SK-N-SH treated with all-trans-retinoic acid at 6 μM for 48 hours (cell line): Measurements from ENCODE around the gene TRMT13.

Experiments
- ATAC-seq: fragments of 200-7000 bp; cut with Tn5 transposase; 3 replicates; pipeline ENCODE4 v1.9.1; 2020; ENCODE audit warnings: mild to moderate bottlenecking, moderate library complexity
- ARNTL ChIP-seq: fragments of 450-650 bp; formaldehyde crosslinking; IDR thresholded peaks from 2 replicates; pipeline ENCODE4 v1.5.0; 2020; ENCODE audit warnings: low read depth, mild to moderate bottlenecking, moderate library complexity, borderline replicate concordance
- BACH2 ChIP-seq: fragments of 250-450 bp; sonication (Bioruptor Pico); IDR thresholded peaks from 2 replicates; pipeline ENCODE4 v1.9.0; 2021; ENCODE audit warnings: mild to moderate bottlenecking, borderline replicate concordance
- CREB5 ChIP-seq: fragments of 250-450 bp; sonication (Bioruptor Pico); IDR thresholded peaks from 2 replicates; pipeline ENCODE4 v1.5.1; 2020; ENCODE audit warnings: low read depth, mild to moderate bottlenecking, moderate library complexity
- CSDC2 ChIP-seq: fragments of 250-450 bp; sonication (Bioruptor Pico); IDR thresholded peaks from 2 replicates; pipeline ENCODE4 v1.5.0; 2020; ENCODE audit warnings: mild to moderate bottlenecking, moderate library complexity
- CSRNP3 ChIP-seq: fragments of 250-450 bp; sonication (Bioruptor Pico); IDR thresholded peaks from 2 replicates; pipeline ENCODE4 v1.5.1; 2021; ENCODE audit warnings: mild to moderate bottlenecking, moderate library complexity
- ESRRG ChIP-seq: fragments of 250-450 bp; sonication (Bioruptor Pico); IDR thresholded peaks from 2 replicates; pipeline ENCODE4 v1.6.1; 2021; ENCODE audit warnings: mild to moderate bottlenecking
- GLIS3 ChIP-seq: fragments of 250-450 bp; sonication (Bioruptor Pico); IDR thresholded peaks from 2 replicates; pipeline ENCODE4 v1.5.0; 2020; ENCODE audit warnings: mild to moderate bottlenecking, moderate library complexity
- ISL1 ChIP-seq: fragments of 250-450 bp; sonication (Bioruptor Pico); IDR thresholded peaks from 2 replicates; pipeline ENCODE4 v2.1.2; 2022; ENCODE audit warnings: mild to moderate bottlenecking, moderate library complexity
- OSR1 ChIP-seq: fragments of 250-450 bp; sonication (Bioruptor Pico); IDR thresholded peaks from 2 replicates; pipeline ENCODE4 v1.8.0; 2022; ENCODE audit warnings: moderate library complexity, mild to moderate bottlenecking, inconsistent platforms
- PATZ1 ChIP-seq: fragments of 250-450 bp; sonication (Bioruptor Pico); IDR thresholded peaks from 2 replicates; pipeline ENCODE4 v1.8.0; 2020; ENCODE audit warnings: mild to moderate bottlenecking, moderate library complexity, borderline replicate concordance
- POU6F1 ChIP-seq: fragments of 250-450 bp; sonication (Bioruptor Pico); IDR thresholded peaks from 2 replicates; pipeline ENCODE4 v1.8.0; 2021; ENCODE audit warnings: low read depth, mild to moderate bottlenecking, moderate library complexity, borderline replicate concordance
- PPARA ChIP-seq: fragments of 250-450 bp; sonication (Bioruptor Pico); IDR thresholded peaks from 2 replicates; pipeline ENCODE4 v1.5.0; 2020; ENCODE audit warnings: mild to moderate bottlenecking, borderline replicate concordance
- RARB ChIP-seq: fragments of 250-450 bp; sonication (Bioruptor Pico); IDR thresholded peaks from 2 replicates; pipeline ENCODE4 v1.8.0; 2021; ENCODE audit warnings: mild to moderate bottlenecking, moderate library complexity
- SNAI2 ChIP-seq: fragments of 250-450 bp; sonication (Bioruptor Pico); IDR thresholded peaks from 2 replicates; pipeline ENCODE4 v1.5.0; 2020; ENCODE audit warnings: mild to moderate bottlenecking, moderate library complexity
- TCF4 ChIP-seq: fragments of 250-450 bp; sonication (Bioruptor Pico); IDR thresholded peaks from 2 replicates; pipeline ENCODE4 v1.8.0; 2021; ENCODE audit warnings: mild to moderate bottlenecking, moderate library complexity, borderline replicate concordance
- TOX ChIP-seq: fragments of 250-450 bp; sonication (Bioruptor Pico); IDR thresholded peaks from 2 replicates; pipeline ENCODE4 v1.8.0; 2021; ENCODE audit warnings: mild to moderate bottlenecking, moderate library complexity, borderline replicate concordance
- ZC3H10 ChIP-seq: fragments of 250-450 bp; sonication (Bioruptor Pico); IDR thresholded peaks from 2 replicates; pipeline ENCODE4 v1.5.1; 2021; ENCODE audit warnings: mild to moderate bottlenecking, moderate library complexity
- ZFP3 ChIP-seq: fragments of 250-450 bp; sonication (Bioruptor Pico); IDR thresholded peaks from 2 replicates; pipeline ENCODE4 v1.5.0; 2020; ENCODE audit warnings: mild to moderate bottlenecking, moderate library complexity
- ZFP30 ChIP-seq: fragments of 450-650 bp; formaldehyde crosslinking; IDR thresholded peaks from 2 replicates; pipeline ENCODE4 v1.5.0; 2022; ENCODE audit warnings: mild to moderate bottlenecking, moderate library complexity
- ZNF565 ChIP-seq: fragments of 450-650 bp; formaldehyde crosslinking; conservative IDR thresholded peaks from 2 replicates; pipeline ENCODE4 v1.5.0; 2020; ENCODE audit warnings: low read depth, mild to moderate bottlenecking, moderate library complexity
- ZNF70 ChIP-seq: fragments of 450-650 bp; formaldehyde crosslinking; IDR thresholded peaks from 2 replicates; pipeline ENCODE4 v1.5.0; 2020; ENCODE audit warnings: mild to moderate bottlenecking, moderate library complexity
- ZNF8 ChIP-seq: fragments of 450-650 bp; formaldehyde crosslinking; IDR thresholded peaks from 2 replicates; pipeline ENCODE4 v1.5.0; 2020; ENCODE audit warnings: mild to moderate bottlenecking, moderate library complexity

The TRMT13 gene

GRCh38 chr1:100164216-100164615 is 31.3 kb downstream of the TRMT13 start (continued):
- TF ChIP-seq ISL1 (CRISPR knock-in tag) (no peak), POU6F1 (CRISPR knock-in tag) (no peak), ZNF70 (CRISPR knock-in tag) (no peak), CSRNP3 (no peak), BACH2 (no peak), ZNF565 (CRISPR knock-in tag) (no peak)

GRCh38 chr1:100164702-100165101 is 31.7 kb downstream of the TRMT13 start:
- no peak for ATAC-seq
- TF ChIP-seq ESRRG (CRISPR knock-in tag) (no peak), ZNF565 (CRISPR knock-in tag) (no peak), CSDC2 (CRISPR knock-in tag) (no peak), TOX (CRISPR knock-in tag) (no peak), ZFP3 (no peak), ZFP30 (CRISPR knock-in tag) (no peak), RARB (CRISPR knock-in tag) (no peak), ZNF8 (CRISPR knock-in tag) (no peak)

- ATAC-seq: no peak
These were observed 35.1 kb downstream of the TRMT13 start for GRCh38 chr1:100168051-100168450.

GRCh38 chr1:100177295-100178041 is 44.5 kb downstream of the TRMT13 start:
- no peak for TF ChIP-seq ZFP30 (CRISPR knock-in tag)
- TF ChIP-seq SNAI2 (CRISPR knock-in tag): no peak
- no peak for TF ChIP-seq BACH2
- no peak for TF ChIP-seq ISL1 (CRISPR knock-in tag)
- no peak for TF ChIP-seq RARB (CRISPR knock-in tag)
- TF ChIP-seq ZNF565 (CRISPR knock-in tag): no peak
- no peak for TF ChIP-seq POU6F1 (CRISPR knock-in tag)
- TF ChIP-seq ZNF70 (CRISPR knock-in tag): no peak
- TF ChIP-seq ZC3H10 (CRISPR knock-in tag): no peak
- TF ChIP-seq GLIS3 (CRISPR knock-in tag): no peak
- no peak for ATAC-seq

More at GRCh38 chr1:100168051-100168450, 35.1 kb downstream of the TRMT13 start:
- TF ChIP-seq ARNTL (CRISPR knock-in tag) (no peak), ZC3H10 (CRISPR knock-in tag) (no peak), CSDC2 (CRISPR knock-in tag) (no peak), PPARA (no peak), RARB (CRISPR knock-in tag) (no peak), TCF4 (no peak), ZFP30 (CRISPR knock-in tag) (no peak), SNAI2 (CRISPR knock-in tag) (no peak), PATZ1 (CRISPR knock-in tag) (no peak), ZNF8 (CRISPR knock-in tag) (no peak), ZNF70 (CRISPR knock-in tag) (no peak), OSR1 (CRISPR knock-in tag) (no peak), GLIS3 (CRISPR knock-in tag) (no peak), ZFP3 (no peak), ISL1 (CRISPR knock-in tag) (no peak), ZNF565 (CRISPR knock-in tag) (no peak), CREB5 (CRISPR knock-in tag) (no peak), BACH2 (no peak)
